ENCODE results near the gene IFIH1. TPM values are rescaled to one million over a fixed set of nuclear protein-coding genes. Genes with fewer than 3 reads are reported as not detected.

The IFIH1 gene
- total RNA-seq, 1 experiment from 2014 or later = 5.1 TPM

- Histone ChIP-seq H3K9me3 (ENCODE audit: low read depth, low read length, poor library complexity, severe bottlenecking) (no peaks in the 10 kb centered on the region), H3K27me3 (replicated peaks; ENCODE audit: insufficient read depth, low read depth, low read length, poor library complexity) (no peaks in the 10 kb centered on the region), H3K4me1 (ENCODE audit: insufficient read depth, low read length, poor library complexity, severe bottlenecking) (no peaks in the 10 kb centered on the region), H3K27ac (ENCODE audit: low read depth, low read length, poor library complexity, severe bottlenecking) (no peak overlapping the region), H3K4me3 (ENCODE audit: low read depth, low read length, poor library complexity, severe bottlenecking) (no peak overlapping the region), H3K36me3 (ENCODE audit: insufficient read depth, low read length, poor library complexity, severe bottlenecking) (no peaks in the 10 kb centered on the region)
- ChIA-PET POLR2A (ENCODE audit: low non-redundant PET) (no interaction called here), CTCF (no interaction called here)
- no TSS peak for BruUV-seq (replicated peaks)
- TF ChIP-seq CTCF (conservative IDR thresholded peaks at IDR 0.05; ENCODE audit: low read depth, low read length) (no peak), EZH2 (IDR thresholded peaks at IDR 0.05; ENCODE audit: borderline replicate concordance, low read depth, low read length, poor library complexity, severe bottlenecking) (no peak)
- no peak for DNase-seq (ENCODE audit: low spot score)
- intact Hi-C loops (cut with micrococcal nuclease; ENCODE audit: unreplicated experiment) = no loop called here
These were observed 85.3 kb downstream of the IFIH1 start for GRCh38 chr2:162233197-162233596.

- no peaks in the 10 kb centered on the region for H3K9me3 ChIP-seq (ENCODE audit: low read depth, low read length, poor library complexity, severe bottlenecking)
- no peak overlapping the region for H3K4me3 ChIP-seq (ENCODE audit: low read depth, low read length, poor library complexity, severe bottlenecking)
- H3K4me1 ChIP-seq (ENCODE audit: insufficient read depth, low read length, poor library complexity, severe bottlenecking) = no peaks in the 10 kb centered on the region
- intact Hi-C loops (cut with micrococcal nuclease; ENCODE audit: unreplicated experiment) = no loop called here
- H3K27ac ChIP-seq (ENCODE audit: low read depth, low read length, poor library complexity, severe bottlenecking) = no peak overlapping the region
- no TSS peak for BruUV-seq (replicated peaks)
- H3K27me3 ChIP-seq (replicated peaks; ENCODE audit: insufficient read depth, low read depth, low read length, poor library complexity) = no peaks in the 10 kb centered on the region
- no peak for DNase-seq (ENCODE audit: low spot score)
- ChIA-PET CTCF (no interaction called here), POLR2A (ENCODE audit: low non-redundant PET) (no interaction called here)
- TF ChIP-seq CTCF (conservative IDR thresholded peaks at IDR 0.05; ENCODE audit: low read depth, low read length) (no peak), EZH2 (IDR thresholded peaks at IDR 0.05; ENCODE audit: borderline replicate concordance, low read depth, low read length, poor library complexity, severe bottlenecking) (no peak)
- H3K36me3 ChIP-seq (ENCODE audit: insufficient read depth, low read length, poor library complexity, severe bottlenecking) = no peaks in the 10 kb centered on the region
These were observed 85.8 kb downstream of the IFIH1 start for GRCh38 chr2:162232671-162233070.

- H3K4me1 ChIP-seq (ENCODE audit: insufficient read depth, low read length, poor library complexity, severe bottlenecking) = no peaks in the 10 kb centered on the region
- ChIA-PET CTCF (no interaction called here), POLR2A (ENCODE audit: low non-redundant PET) (no interaction called here)
- H3K27ac ChIP-seq (ENCODE audit: low read depth, low read length, poor library complexity, severe bottlenecking) = no peak overlapping the region
- no peaks in the 10 kb centered on the region for H3K36me3 ChIP-seq (ENCODE audit: insufficient read depth, low read length, poor library complexity, severe bottlenecking)
- TF ChIP-seq CTCF (conservative IDR thresholded peaks at IDR 0.05; ENCODE audit: low read depth, low read length) (no peak), EZH2 (IDR thresholded peaks at IDR 0.05; ENCODE audit: borderline replicate concordance, low read depth, low read length, poor library complexity, severe bottlenecking) (no peak)
- intact Hi-C loops (cut with micrococcal nuclease; ENCODE audit: unreplicated experiment) = no loop called here
- no peaks in the 10 kb centered on the region for H3K27me3 ChIP-seq (replicated peaks; ENCODE audit: insufficient read depth, low read depth, low read length, poor library complexity)
- H3K4me3 ChIP-seq (ENCODE audit: low read depth, low read length, poor library complexity, severe bottlenecking) = no peak overlapping the region
- DNase-seq (ENCODE audit: low spot score) = no peak
- H3K9me3 ChIP-seq (ENCODE audit: low read depth, low read length, poor library complexity, severe bottlenecking) = no peaks in the 10 kb centered on the region
- BruUV-seq (replicated peaks) = no TSS peak
These were observed 86.5 kb downstream of the IFIH1 start for GRCh38 chr2:162232027-162232426.

Data from A673 (cell line).